Activated B cell treated with CpG ODN at 0.5 μM for 24 hours (primary cell): Measurements from ENCODE around the gene TXNDC15. TPM values are rescaled to one million over a fixed set of nuclear protein-coding genes. Genes with fewer than 3 reads are reported as not detected.
"Not testable (repeated sequence)": the region's sequence is repeated elsewhere in the genome, so short reads cannot be mapped to it uniquely, and the experiment has no call there.

Experiments used
- ATAC-seq: fragments of 200-7000 bp; cut with Tn5 transposase; one replicate; pipeline ENCODE4 v1.10.0; 2021; ENCODE audit warnings: low read depth, mild to moderate bottlenecking, moderate library complexity
- CTCF ChIA-PET: fragments of 350-600 bp; sonication (Branson Sonifier 250); formaldehyde crosslinking; loops from one replicate; lab custom pipeline; 2021; ENCODE audit warnings: antibody characterized with exemption; lab: Charles Lee
- POLR2A ChIA-PET: fragments of 350-600 bp; sonication (Branson Sonifier 250); formaldehyde crosslinking; loops from one replicate; lab custom pipeline; 2021; ENCODE audit warnings: antibody characterized with exemption; lab: Charles Lee
- DNase-seq: peaks from one replicate; pipeline ENCODE4 v3.0.0; 2022
- H3K27ac Mint-ChIP-seq: one replicate; pipeline ENCODE4 v1.8.0; 2020; ENCODE audit warnings: mixed read lengths
- H3K27me3 Mint-ChIP-seq: one replicate; pipeline ENCODE4 v1.8.0; 2021; ENCODE audit warnings: mixed read lengths
- H3K36me3 Mint-ChIP-seq: one replicate; pipeline ENCODE4 v1.8.0; 2021; ENCODE audit warnings: low read depth, mixed read lengths
- H3K4me1 Mint-ChIP-seq: one replicate; pipeline ENCODE4 v1.8.0; 2021; ENCODE audit warnings: mixed read lengths
- H3K4me3 Mint-ChIP-seq: one replicate; pipeline ENCODE4 v1.8.0; 2020; ENCODE audit warnings: mild to moderate bottlenecking, mixed read lengths
- H3K9me3 Mint-ChIP-seq: one replicate; pipeline ENCODE4 v1.8.0; 2020; ENCODE audit warnings: mixed read lengths
- intact Hi-C: fragments of 100-400 bp; cut with micrococcal nuclease; formaldehyde crosslinking; loops from one replicate; pipeline ENCODE4 v1.15.1; 2024
- total RNA-seq: library from RNA; stranded (reverse); gene quantifications from 2 replicates; pipeline ENCODE4 v1.2.3, GENCODE V29; 2022
- TF ChIP-seq, protein P1 (sequence below): fragments of 200-600 bp; IDR thresholded peaks from one replicate; pipeline ENCODE4 v1.8.0; 2022; ENCODE audit warnings: antibody characterized with exemption, mild to moderate bottlenecking

TXNDC15 gene
- total RNA-seq, 1 donor from 2014 or later = 26.6 TPM

DNA sequence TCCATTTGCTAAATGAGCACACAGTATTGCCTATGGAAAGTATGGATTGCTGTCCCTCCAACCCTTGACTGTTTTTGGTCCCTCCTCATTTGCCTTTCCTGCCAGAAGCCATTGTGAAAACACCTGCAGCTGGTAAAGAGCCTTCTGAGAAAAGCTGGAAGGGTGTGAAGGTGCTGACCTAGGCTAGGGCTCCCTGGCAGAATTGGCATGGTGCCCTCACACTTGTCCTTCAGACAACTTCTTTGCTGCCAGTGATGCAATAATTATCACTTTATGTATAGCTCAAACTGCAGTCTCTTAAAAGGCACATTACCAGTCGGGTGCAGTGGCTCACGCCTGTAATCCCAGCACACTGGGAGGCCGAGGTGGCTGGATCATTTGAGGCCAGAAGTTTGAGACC, 4.2 kb downstream of the TXNDC15 start:
- intact Hi-C loops = no loop called here
- DNase-seq (no peak), ATAC-seq (no peak)
- H3K4me3 Mint-ChIP-seq = no peak overlapping the region
- no peak overlapping the region for H3K27ac Mint-ChIP-seq
- H3K4me1 Mint-ChIP-seq = peaks cover 43% of the 10 kb centered on the region
- H3K36me3 Mint-ChIP-seq = peaks cover 26% of the 10 kb centered on the region
- ChIA-PET POLR2A (interaction anchor here (0.6 kb wide), 1 partner anchor 141 kb away, joined by 3 read pairs; no protein-coding TSS in a partner anchor), CTCF (no interaction called here)
- H3K27me3 Mint-ChIP-seq = no peaks in the 10 kb centered on the region
- no peaks in the 10 kb centered on the region for H3K9me3 Mint-ChIP-seq
- TF ChIP-seq, protein P1, sequence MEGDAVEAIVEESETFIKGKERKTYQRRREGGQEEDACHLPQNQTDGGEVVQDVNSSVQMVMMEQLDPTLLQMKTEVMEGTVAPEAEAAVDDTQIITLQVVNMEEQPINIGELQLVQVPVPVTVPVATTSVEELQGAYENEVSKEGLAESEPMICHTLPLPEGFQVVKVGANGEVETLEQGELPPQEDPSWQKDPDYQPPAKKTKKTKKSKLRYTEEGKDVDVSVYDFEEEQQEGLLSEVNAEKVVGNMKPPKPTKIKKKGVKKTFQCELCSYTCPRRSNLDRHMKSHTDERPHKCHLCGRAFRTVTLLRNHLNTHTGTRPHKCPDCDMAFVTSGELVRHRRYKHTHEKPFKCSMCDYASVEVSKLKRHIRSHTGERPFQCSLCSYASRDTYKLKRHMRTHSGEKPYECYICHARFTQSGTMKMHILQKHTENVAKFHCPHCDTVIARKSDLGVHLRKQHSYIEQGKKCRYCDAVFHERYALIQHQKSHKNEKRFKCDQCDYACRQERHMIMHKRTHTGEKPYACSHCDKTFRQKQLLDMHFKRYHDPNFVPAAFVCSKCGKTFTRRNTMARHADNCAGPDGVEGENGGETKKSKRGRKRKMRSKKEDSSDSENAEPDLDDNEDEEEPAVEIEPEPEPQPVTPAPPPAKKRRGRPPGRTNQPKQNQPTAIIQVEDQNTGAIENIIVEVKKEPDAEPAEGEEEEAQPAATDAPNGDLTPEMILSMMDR = no peak

- intact Hi-C loops = no loop called here
- CTCF ChIA-PET = interaction anchor here (0.7 kb wide), 1 partner anchor 247 kb away, joined by 3 read pairs; the partner anchor contains the start of gene SAR1B
These were observed 5.3 kb downstream of the TXNDC15 start for GRCh38 chr5:134879456-134879855.

DNA sequence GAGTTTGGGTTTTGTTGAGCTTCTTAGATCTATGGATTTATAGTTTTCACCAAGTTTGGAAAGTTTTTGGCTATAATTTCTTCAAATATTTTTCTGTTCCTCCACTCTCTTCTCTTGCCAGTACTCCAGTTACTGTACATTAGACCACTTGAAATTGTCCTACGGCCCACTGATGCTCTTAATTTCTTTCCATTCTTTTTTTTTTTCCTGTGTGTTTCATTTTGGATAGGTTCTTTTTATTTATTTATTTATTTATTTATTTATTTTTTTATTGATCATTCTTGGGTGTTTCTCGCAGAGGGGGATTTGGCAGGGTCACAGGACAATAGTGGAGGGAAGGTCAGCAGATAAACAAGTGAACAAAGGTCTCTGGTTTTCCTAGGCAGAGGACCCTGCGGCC, 6.8 kb downstream of the TXNDC15 start:
- POLR2A ChIA-PET = not testable (repeated sequence)

More at GRCh38 chr5:134879456-134879855, 5.3 kb downstream of the TXNDC15 start:
- TF ChIP-seq, protein P1 = no peak
- peaks cover 41% of the 10 kb centered on the region for H3K4me1 Mint-ChIP-seq
- H3K4me3 Mint-ChIP-seq = no peak overlapping the region
- H3K36me3 Mint-ChIP-seq = peaks cover 23% of the 10 kb centered on the region
- no peaks in the 10 kb centered on the region for H3K9me3 Mint-ChIP-seq
- no peaks in the 10 kb centered on the region for H3K27me3 Mint-ChIP-seq
- DNase-seq (no peak), ATAC-seq (no peak)
- no peak overlapping the region for H3K27ac Mint-ChIP-seq
- POLR2A ChIA-PET = interaction anchor here (0.7 kb wide), 2 partner anchors 26 to 219 kb away, joined by 3 to 4 read pairs; no protein-coding TSS in a partner anchor

GRCh38 chr5:134881711-134882110, 7.5 kb downstream of the TXNDC15 start:
- DNase-seq, ATAC-seq, intact Hi-C loops, CTCF ChIA-PET, POLR2A ChIA-PET, H3K27me3 Mint-ChIP-seq, H3K4me3 Mint-ChIP-seq, H3K27ac Mint-ChIP-seq, H3K9me3 Mint-ChIP-seq: not testable (repeated sequence)
- Mint-ChIP-seq H3K4me1 (peaks cover 26% of the 10 kb centered on the region), H3K36me3 (peaks cover 19% of the 10 kb centered on the region)

More for the DNA sequence above, 6.8 kb downstream of the TXNDC15 start:
- intact Hi-C loops, DNase-seq, H3K27me3 Mint-ChIP-seq, ATAC-seq, CTCF ChIA-PET, H3K9me3 Mint-ChIP-seq, H3K27ac Mint-ChIP-seq, H3K4me3 Mint-ChIP-seq: not testable (repeated sequence)
- Mint-ChIP-seq H3K4me1 (peaks cover 34% of the 10 kb centered on the region), H3K36me3 (peaks cover 19% of the 10 kb centered on the region)

DNA sequence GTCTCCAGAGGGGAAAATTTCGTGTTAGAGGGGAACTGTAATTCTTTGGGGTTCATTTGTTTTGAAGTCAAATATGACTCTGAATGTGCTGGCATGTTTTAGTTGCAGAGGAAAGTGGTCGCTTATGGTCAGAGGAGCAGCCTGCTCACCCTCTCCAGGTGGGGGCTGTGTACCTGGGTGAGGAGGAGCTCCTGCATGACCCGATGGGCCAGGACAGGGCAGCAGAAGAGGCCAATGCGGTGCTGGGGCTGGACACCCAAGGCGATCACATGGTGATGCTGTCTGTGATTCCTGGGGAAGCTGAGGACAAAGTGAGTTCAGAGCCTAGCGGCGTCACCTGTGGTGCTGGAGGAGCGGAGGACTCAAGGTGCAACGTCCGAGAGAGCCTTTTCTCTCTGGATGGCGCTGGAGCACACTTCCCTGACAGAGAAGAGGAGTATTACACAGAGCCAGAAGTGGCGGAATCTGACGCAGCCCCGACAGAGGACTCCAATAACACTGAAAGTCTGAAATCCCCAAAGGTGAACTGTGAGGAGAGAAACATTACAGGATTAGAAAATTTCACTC, 13.5 kb downstream of the TXNDC15 start:
- intact Hi-C loops = no loop called here
- ChIA-PET CTCF (no interaction called here), POLR2A (no interaction called here)
- no peak overlapping the region for H3K27ac Mint-ChIP-seq
- no peak overlapping the region for H3K4me3 Mint-ChIP-seq
- TF ChIP-seq, protein P1 = no peak
- H3K36me3 Mint-ChIP-seq = peaks cover 40% of the 10 kb centered on the region
- no peak for ATAC-seq
- no peaks in the 10 kb centered on the region for H3K9me3 Mint-ChIP-seq
- DNase-seq = no peak
- peaks cover 11% of the 10 kb centered on the region for H3K4me1 Mint-ChIP-seq
- no peaks in the 10 kb centered on the region for H3K27me3 Mint-ChIP-seq

DNA sequence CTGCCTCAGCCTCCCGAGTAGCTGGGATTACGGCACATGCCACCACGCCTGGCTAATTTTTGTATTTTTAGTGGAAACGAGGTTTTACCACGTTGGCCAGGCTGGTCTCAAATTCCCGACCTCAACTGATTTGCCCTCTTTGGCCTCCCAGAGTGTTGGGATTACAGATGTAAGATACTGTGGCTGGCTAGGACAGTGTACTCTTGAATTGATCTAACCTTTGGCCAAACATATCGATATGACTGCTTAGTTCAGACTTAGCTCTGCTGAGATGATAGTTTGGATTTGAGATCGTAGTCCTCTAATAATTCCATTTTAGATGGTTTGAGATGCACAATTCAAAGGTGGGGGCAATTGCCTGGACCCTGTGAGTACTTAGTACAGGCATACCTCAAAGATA, 15.2 kb downstream of the TXNDC15 start:
- Mint-ChIP-seq H3K9me3 (no peaks in the 10 kb centered on the region), H3K27me3 (no peaks in the 10 kb centered on the region), H3K4me3 (no peak overlapping the region), H3K27ac (no peak overlapping the region), H3K4me1 (peaks cover 11% of the 10 kb centered on the region), H3K36me3 (peaks cover 50% of the 10 kb centered on the region)
- TF ChIP-seq, protein P1 = no peak
- ATAC-seq (no peak), DNase-seq (no peak)
- CTCF ChIA-PET = no interaction called here
- POLR2A ChIA-PET = interaction anchor here (1.0 kb wide), 1 partner anchor 44 kb away, joined by 3 read pairs; the partner anchor contains the start of gene C5orf24
- intact Hi-C loops = no loop called here
